H1 (cell line): ENCODE data around the gene TAF12. TPM values are rescaled to one million over a fixed set of nuclear protein-coding genes. Genes with fewer than 3 reads are reported as not detected.
A peak's percentile ranks its signal among the peaks of the same experiment; 100 is the strongest.

ENCODE experiments used
- CTCF ChIA-PET: fragments of 300-600 bp; sonication (Branson Sonifier 250); formaldehyde crosslinking; loops from one replicate; lab custom pipeline; 2021; ENCODE audit not compliant: partially characterized antibody; lab: Charles Lee
- POLR2A ChIA-PET: fragments of 300-600 bp; sonication (Branson Sonifier 250); formaldehyde crosslinking; loops from one replicate; lab custom pipeline; 2021; ENCODE audit warnings: inconsistent platforms; ENCODE audit not compliant: partially characterized antibody; lab: Charles Lee
- DNase-seq, 2 experiments: peaks; one replicate each; pipeline versions ENCODE4 v3.0.0 to v3.0.0-alpha.2; 2010 to 2022; ENCODE audit warnings: low spot score in 2 of 2, low read depth in 1 of 2, mixed read lengths in 1 of 2
- FAIRE-seq: peaks from 2 replicates; lab custom pipeline; 2011; peaks lifted over from hg19 to GRCh38; lab: Jason Lieb, UNC
- H2AFZ ChIP-seq: 2 replicates; pipeline ENCODE4 v1.8.1; 2012; ENCODE audit warnings: low read length, inconsistent platforms
- H2AK5ac ChIP-seq: 2 replicates; pipeline ENCODE4 v1.6.1; 2013; ENCODE audit warnings: low read depth, low read length
- H2BK120ac ChIP-seq: replicated peaks from 2 replicates; pipeline ENCODE3; 2013; ENCODE audit warnings: low read depth, low read length, inconsistent platforms
- H2BK12ac ChIP-seq: 2 replicates; pipeline ENCODE4 v1.6.1; 2013; ENCODE audit warnings: low read depth, low read length
- H2BK15ac ChIP-seq: 2 replicates; pipeline ENCODE4 v1.6.1; 2013; ENCODE audit warnings: low read length
- H2BK20ac ChIP-seq: 2 replicates; pipeline ENCODE4 v1.6.1; 2013; ENCODE audit warnings: low read length
- H2BK5ac ChIP-seq: 2 replicates; pipeline ENCODE4 v1.6.1; 2013; ENCODE audit warnings: low read depth, low read length
- H3K14ac ChIP-seq: 2 replicates; pipeline ENCODE4 v1.6.1; 2013; ENCODE audit warnings: inconsistent platforms; ENCODE audit not compliant: insufficient read length
- H3K18ac ChIP-seq: 2 replicates; pipeline ENCODE4 v1.6.1; 2013; ENCODE audit warnings: low read length; ENCODE audit errors: extremely low read depth
- H3K23ac ChIP-seq: 2 replicates; pipeline ENCODE4 v1.6.1; 2013; ENCODE audit warnings: inconsistent platforms; ENCODE audit not compliant: insufficient read length
- H3K23me2 ChIP-seq: 2 replicates; pipeline ENCODE4 v1.6.1; 2013; ENCODE audit warnings: low read depth, low read length
- H3K27ac ChIP-seq: 2 replicates; pipeline ENCODE4 v1.6.1; 2011; ENCODE audit warnings: low read depth, low read length, inconsistent platforms
- H3K27me3 ChIP-seq, 4 experiments: replicated peaks in 1 of 4; 1 replicate in 1 of 4; 2 replicates in 3 of 4; pipeline versions ENCODE4 v1.6.1 to v1.8.1; 2011 to 2013; ENCODE audit warnings: low read length in 3 of 4, mild to moderate bottlenecking in 3 of 4, inconsistent platforms in 2 of 4, mixed read lengths in 2 of 4, moderate library complexity in 1 of 4; ENCODE audit not compliant: control insufficient read depth in 3 of 4, insufficient read depth in 3 of 4; ENCODE audit errors: extremely low read depth in 1 of 4
- H3K36me3 ChIP-seq, 4 experiments: 2 replicates each; pipeline versions ENCODE4 v1.6.1 to v1.8.1; 2011 to 2013; ENCODE audit warnings: mild to moderate bottlenecking in 4 of 4, low read length in 3 of 4, moderate library complexity in 2 of 4, control low read depth in 1 of 4, inconsistent platforms in 1 of 4; ENCODE audit not compliant: insufficient read depth in 4 of 4, control insufficient read depth in 2 of 4
- H3K4ac ChIP-seq: replicated peaks from 2 replicates; pipeline ENCODE3; 2013; ENCODE audit warnings: low read length, low read depth, mixed read lengths, inconsistent platforms; ENCODE audit not compliant: insufficient read length
- H3K4me1 ChIP-seq, 4 experiments: replicated peaks in 1 of 4; 1 replicate in 1 of 4; 2 replicates in 3 of 4; pipeline versions ENCODE4 v1.6.1 to v1.8.1; 2011 to 2013; ENCODE audit warnings: low read length in 3 of 4, inconsistent platforms in 2 of 4, mixed read lengths in 1 of 4; ENCODE audit not compliant: insufficient read depth in 4 of 4, control insufficient read depth in 3 of 4
- H3K4me2 ChIP-seq, 2 experiments: 2 replicates each; pipeline versions ENCODE4 v1.6.1 to v1.8.1; 2011 to 2013; ENCODE audit warnings: low read depth in 2 of 2, low read length in 2 of 2, control low read depth in 1 of 2, inconsistent platforms in 1 of 2, mild to moderate bottlenecking in 1 of 2; ENCODE audit not compliant: insufficient read depth in 1 of 2
- H3K4me3 ChIP-seq, 4 experiments: fragments of 200-600, 300-600 bp in 1 of 4; sonication (generic), shearing (Covaris generic), sonication (Bioruptor Twin) in 1 of 4; 2 replicates each; pipeline versions ENCODE4 v1.5.1 to v1.8.1; 2011 to 2016; ENCODE audit warnings: low read length in 4 of 4, low read depth in 3 of 4, control low read depth in 2 of 4, inconsistent platforms in 2 of 4, mild to moderate bottlenecking in 2 of 4, mixed read lengths in 1 of 4, moderate library complexity in 1 of 4; ENCODE audit not compliant: insufficient read depth in 2 of 4; ENCODE audit errors: extremely low read depth in 1 of 4
- H3K56ac ChIP-seq: replicated peaks from 2 replicates; pipeline ENCODE3; 2013; ENCODE audit warnings: low read depth, mild to moderate bottlenecking, mixed read lengths, low read length, inconsistent platforms; ENCODE audit not compliant: insufficient read length
- H3K79me1 ChIP-seq: 2 replicates; pipeline ENCODE4 v1.6.1; 2013; ENCODE audit warnings: low read depth, low read length, control low read depth
- H3K79me2 ChIP-seq, 2 experiments: 2 replicates each; pipeline versions ENCODE4 v1.6.1 to v1.8.1; 2012 to 2013; ENCODE audit warnings: low read length in 2 of 2, mild to moderate bottlenecking in 2 of 2, inconsistent platforms in 1 of 2; ENCODE audit not compliant: insufficient read depth in 2 of 2, control insufficient read depth in 1 of 2
- H3K9ac ChIP-seq, 4 experiments: replicated peaks in 1 of 4; 1 replicate in 1 of 4; 2 replicates in 3 of 4; pipeline versions ENCODE4 v1.6.1 to v1.8.1; 2011 to 2013; ENCODE audit warnings: low read depth in 3 of 4, low read length in 3 of 4, control low read depth in 2 of 4, mild to moderate bottlenecking in 2 of 4, moderate library complexity in 2 of 4, inconsistent platforms in 1 of 4; ENCODE audit errors: extremely low read depth in 1 of 4
- H3K9me3 ChIP-seq, 2 experiments: 2 replicates each; pipeline versions ENCODE4 v1.6.1 to v1.8.1; 2012 to 2013; ENCODE audit warnings: mild to moderate bottlenecking in 2 of 2, moderate library complexity in 2 of 2, control low read depth in 1 of 2, inconsistent platforms in 1 of 2, low read depth in 1 of 2, low read length in 1 of 2, mixed read lengths in 1 of 2; ENCODE audit not compliant: insufficient read depth in 2 of 2
- H4K20me1 ChIP-seq, 2 experiments: replicated peaks in 1 of 2; 2 replicates each; pipeline versions ENCODE3 to v1.8.1; 2011 to 2013; ENCODE audit warnings: inconsistent platforms in 2 of 2, low read length in 2 of 2, mild to moderate bottlenecking in 1 of 2; ENCODE audit not compliant: insufficient read depth in 2 of 2, control insufficient read depth in 1 of 2
- H4K5ac ChIP-seq: 2 replicates; pipeline ENCODE4 v1.6.1; 2013; ENCODE audit warnings: low read length, low read depth, mixed read lengths, inconsistent platforms; ENCODE audit not compliant: insufficient read length
- H4K8ac ChIP-seq: 2 replicates; pipeline ENCODE4 v1.8.0; 2013; ENCODE audit warnings: mild to moderate bottlenecking, moderate library complexity, low read length, inconsistent platforms; ENCODE audit not compliant: insufficient read depth; ENCODE audit errors: extremely low read depth
- H4K91ac ChIP-seq: replicated peaks from 2 replicates; pipeline ENCODE3; 2013; ENCODE audit warnings: low read length, mixed read lengths, inconsistent platforms; ENCODE audit not compliant: insufficient read length
- MAFK ChIP-seq: IDR thresholded peaks from 2 replicates; pipeline ENCODE4 v1.6.1; 2012; ENCODE audit warnings: low read depth, mild to moderate bottlenecking, improper control_type of control experiment, low read length
- PHF8 ChIP-seq: fragments of 200-600 bp; sonication (generic); conservative IDR thresholded peaks from 2 replicates; pipeline ENCODE4 v1.7.1; 2012; ENCODE audit warnings: low read depth, mild to moderate bottlenecking, inconsistent platforms, low read length, moderate library complexity
- RFX5 ChIP-seq: IDR thresholded peaks from 2 replicates; pipeline ENCODE4 v1.6.1; 2011; ENCODE audit warnings: low read depth, low read length, improper control_type of control experiment, borderline replicate concordance
- TAF1 ChIP-seq: IDR thresholded peaks from 2 replicates; pipeline ENCODE4 v1.6.1; 2011; ENCODE audit warnings: mild to moderate bottlenecking, low read depth, low read length
- WGBS, 2 experiments: shearing (Covaris generic) in 1 of 2; methylation state at CpG; one replicate each; pipeline versions ENCODE4 v1.1.6 to v1.1.7; 2013 to 2015; ENCODE audit warnings: low lambda C conversion rate in 2 of 2, mixed read lengths in 2 of 2, inconsistent platforms in 1 of 2, low coverage in 1 of 2, missing lambda C conversion rate in 1 of 2; ENCODE audit not compliant: insufficient replicate concordance in 2 of 2, insufficient coverage in 1 of 2, insufficient read length in 1 of 2; ENCODE audit errors: extremely low coverage in 1 of 2, missing lambda C conversion rate in 1 of 2; 5-methylcytosine and 5-hydroxymethylcytosine counted together
- polyA plus RNA-seq, 7 experiments: library from polyadenylated mRNA; depleted of rRNA in 3 of 7; stranded (reverse) in 5 of 7; unstranded in 2 of 7; fragments of >200 nt in 5 of 7; fragments of 200-250 nt in 2 of 7; gene quantifications; 1 replicate in 5 of 7; 2 replicates in 1 of 7; 4 replicates in 1 of 7; pipeline versions ENCODE4 v1.2.1 to v1.2.3, GENCODE V29; 2011 to 2013; ENCODE audit warnings: missing spikeins in 2 of 7, mixed read lengths in 2 of 7
- total RNA-seq: library from RNA; stranded (reverse); fragmentation: NEBNext Ultra II Directional; extraction: Animal tissue kit (Norgen Biotek cat#: 25700); gene quantifications from 2 replicates; pipeline ENCODE4 v1.2.1, GENCODE V29; 2021

TAF12 gene
- total and polyA plus RNA-seq, 2 of the 8 experiments (the other 6 are each of a cell fraction or from before 2014, with no cell fraction given) = 25.1 to 27.2 TPM

- Histone ChIP-seq H3K4ac (no peak overlapping the region), H3K79me2 (no peaks in the 10 kb centered on the region), H3K4me3 (no peak overlapping the region), H3K9me3 (no peaks in the 10 kb centered on the region), H4K20me1 (no peaks in the 10 kb centered on the region), H3K9ac (no peak overlapping the region), H4K5ac (no peak overlapping the region), H2BK12ac (no peak overlapping the region), H3K23me2 (no peaks in the 10 kb centered on the region), H2AFZ (no peak overlapping the region), H3K27ac (no peak overlapping the region), H2BK20ac (no peak overlapping the region), H3K4me1 (no peaks in the 10 kb centered on the region), H3K36me3 (peaks cover 5 to 37% (median 13%) of the 10 kb centered on the region in 4 experiments), H2BK120ac (no peak overlapping the region), H2BK15ac (no peak overlapping the region), H2AK5ac (no peak overlapping the region), H3K23ac (no peak overlapping the region), H4K91ac (no peak overlapping the region), H3K18ac (no peak overlapping the region), H4K8ac (peak overlapping the region; percentile 57; the same call in 1 of the 2 replicates), H3K14ac (no peak overlapping the region), H3K56ac (no peak overlapping the region), H2BK5ac (no peak overlapping the region), H3K4me2 (no peak overlapping the region), H3K79me1 (no peaks in the 10 kb centered on the region), H3K27me3 (no peaks in the 10 kb centered on the region)
- ChIA-PET CTCF (interaction anchor here (0.7 kb wide), 1 partner anchor 9 kb away, joined by 3 read pairs; no protein-coding TSS in a partner anchor), POLR2A (no interaction called here)
- FAIRE-seq (no peak), DNase-seq (no peak)
- WGBS, 2 experiments = 96% methylated on average over 5 of the region's 5 CpGs; no CpG with 5 or more reads in 1 of the 2 experiments
- TF ChIP-seq TAF1 (no peak), PHF8 (no peak), RFX5 (no peak), MAFK (no peak)
These were observed 29.7 kb downstream of the TAF12 start for GRCh38 chr1:28613175-28613574.
